MM.1S (cell line): ENCODE data around the gene NFKBIZ.

Experiments
- CTCF ChIP-seq: fragments of 300-600 bp; sonication (generic); IDR thresholded peaks from 2 replicates; pipeline ENCODE4 v1.5.1; 2016; ENCODE audit warnings: antibody characterized with exemption, low read length, mixed read lengths
- EZH2 ChIP-seq: fragments of 300-600 bp; sonication (generic); optimal IDR thresholded peaks from 2 replicates; pipeline ENCODE3; 2017; ENCODE audit warnings: low read depth, mild to moderate bottlenecking, antibody characterized with exemption, low read length, mixed read lengths

- TF ChIP-seq CTCF: no peak
- TF ChIP-seq EZH2: no peak
These were observed 10.6 kb upstream of the NFKBIZ start for GRCh38 chr3:101838691-101839090.
